ENCODE results near the gene ASAP2. TPM values are rescaled to one million over a fixed set of nuclear protein-coding genes. Genes with fewer than 3 reads are reported as not detected.
"Not testable (repeated sequence)": the region's sequence is repeated elsewhere in the genome, so short reads cannot be mapped to it uniquely, and the experiment has no call there.

Gene ASAP2
- total RNA-seq, 2 experiments from 2014 or later: 0.16 TPM; not detected in 1

DNA sequence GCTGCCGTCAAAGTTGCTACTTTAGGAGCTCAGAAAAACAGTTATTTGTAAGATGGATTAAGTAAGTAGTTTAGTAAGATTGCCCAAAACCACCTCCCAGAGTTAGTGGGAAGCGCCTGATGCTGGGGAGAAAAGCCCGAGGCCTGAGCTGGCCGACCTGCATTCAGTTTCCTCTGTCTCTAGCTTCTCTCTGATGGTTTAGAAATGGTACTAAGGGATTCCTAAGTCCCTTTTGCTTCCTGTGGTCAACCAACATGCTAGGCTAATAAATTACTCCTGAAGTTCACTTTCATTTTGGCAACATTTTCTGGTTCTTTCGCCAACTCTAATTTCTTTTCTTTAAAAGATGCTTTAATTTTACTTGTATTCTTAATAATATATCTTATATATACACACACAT, 60.1 kb downstream of the ASAP2 start:
- Mint-ChIP-seq H3K4me1 (ENCODE audit: low read depth) (no peaks in the 10 kb centered on the region), H3K36me3 (ENCODE audit: low read depth) (no peaks in the 10 kb centered on the region), H3K27ac (no peak overlapping the region), H3K4me3 (no peak overlapping the region), H3K27me3 (no peaks in the 10 kb centered on the region), H3K9me3 (no peaks in the 10 kb centered on the region)
- Histone ChIP-seq H3K36me3 (ENCODE audit: insufficient read depth, low read length) (no peaks in the 10 kb centered on the region), H3K4me1 (ENCODE audit: insufficient read depth, low read length) (no peaks in the 10 kb centered on the region), H3K9me3 (ENCODE audit: control insufficient read depth in 1 of 2, insufficient read depth in 1 of 2, low read length in 2 of 2) (no peaks in the 10 kb centered on the region), H3K4me3 (ENCODE audit: low read length) (no peak overlapping the region), H3K27ac (ENCODE audit: low read depth in 1 of 2, low read length in 2 of 2) (no peak overlapping the region), H3K27me3 (ENCODE audit: control insufficient read depth in 1 of 2, insufficient read depth in 2 of 2, low read length in 2 of 2) (no peaks in the 10 kb centered on the region)
- ATAC-seq (ENCODE audit: poor library complexity) (no peak), DNase-seq (no peak)
- intact Hi-C loops (cut with DNase I, micrococcal nuclease): no loop called here
- CTCF ChIA-PET: no interaction called here
- POLR2A ChIA-PET: no interaction called here
- no peak for TF ChIP-seq CTCF (IDR thresholded peaks at IDR 0.05)

DNA sequence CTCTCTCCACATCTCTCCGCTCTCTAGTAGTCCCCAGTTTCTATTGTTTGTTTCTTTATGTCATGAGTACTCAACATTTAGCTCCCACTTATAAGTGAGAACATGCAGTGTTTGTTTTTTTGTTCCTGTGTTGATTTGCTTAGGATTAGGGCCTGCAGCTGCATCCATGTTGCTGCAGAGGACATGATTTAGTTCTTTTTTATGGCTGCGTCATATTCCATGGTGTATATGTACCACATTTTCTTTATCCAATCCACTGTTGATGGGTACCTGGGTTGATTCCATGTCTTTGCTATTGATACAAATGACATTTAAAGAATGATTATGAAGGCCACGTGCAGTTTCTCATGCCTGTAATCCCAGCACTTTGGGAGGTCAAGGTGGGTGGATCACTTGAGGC, 60.7 kb downstream of the ASAP2 start:
- H3K9me3 ChIP-seq (ENCODE audit: control insufficient read depth in 1 of 2, insufficient read depth in 1 of 2, low read length in 2 of 2); POLR2A ChIA-PET; H3K4me1 Mint-ChIP-seq (ENCODE audit: low read depth); H3K27me3 Mint-ChIP-seq; H3K27ac Mint-ChIP-seq; H3K4me3 ChIP-seq (ENCODE audit: low read length); H3K36me3 Mint-ChIP-seq (ENCODE audit: low read depth); H3K27me3 ChIP-seq (ENCODE audit: control insufficient read depth in 1 of 2, insufficient read depth in 2 of 2, low read length in 2 of 2); H3K36me3 ChIP-seq (ENCODE audit: insufficient read depth, low read length); CTCF ChIA-PET; intact Hi-C loops (cut with DNase I, micrococcal nuclease); H3K4me3 Mint-ChIP-seq; H3K27ac ChIP-seq (ENCODE audit: low read depth in 1 of 2, low read length in 2 of 2); H3K4me1 ChIP-seq (ENCODE audit: insufficient read depth, low read length); DNase-seq; H3K9me3 Mint-ChIP-seq; ATAC-seq (ENCODE audit: poor library complexity): not testable (repeated sequence)

DNA sequence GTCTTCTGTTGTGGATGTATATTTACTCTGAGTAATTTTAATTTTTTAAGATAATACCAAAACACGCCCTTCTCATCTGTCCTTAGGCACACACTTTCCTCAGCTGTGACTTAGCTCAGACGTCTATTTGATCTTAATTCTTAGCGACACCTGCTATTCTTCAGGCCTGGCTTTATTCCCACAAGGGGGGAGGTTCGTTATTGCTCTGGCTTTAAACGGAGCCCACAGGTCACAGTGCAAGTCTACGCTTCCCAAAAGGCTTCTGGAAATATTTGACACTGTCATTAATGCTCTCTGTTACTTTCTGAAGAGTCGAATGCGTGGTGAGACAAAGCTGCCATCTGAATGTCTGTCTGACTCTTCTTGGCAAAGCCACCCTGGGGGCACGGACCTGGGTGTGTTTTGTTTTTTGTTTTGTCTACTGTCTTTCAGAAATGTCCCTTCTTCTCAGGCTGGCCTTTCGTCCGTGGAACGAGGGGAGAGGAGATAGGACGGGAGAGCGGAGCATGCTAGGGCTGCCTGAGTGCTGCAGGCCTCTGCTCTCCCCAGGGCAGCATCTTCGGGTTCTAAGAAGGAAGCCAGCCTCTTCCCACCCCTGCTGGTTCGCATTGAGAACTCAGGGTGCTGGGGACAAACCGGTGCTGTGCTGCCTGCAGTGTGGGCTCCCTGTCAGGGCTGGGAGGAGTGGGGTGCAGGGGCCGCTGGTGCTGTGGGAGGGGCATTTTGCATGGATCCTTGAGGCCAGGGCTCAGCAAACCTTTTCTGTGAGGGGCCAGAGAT, 61.9 kb downstream of the ASAP2 start:
- ChIA-PET CTCF (no interaction called here), POLR2A (no interaction called here)
- Histone ChIP-seq H3K27ac (ENCODE audit: low read depth in 1 of 2, low read length in 2 of 2) (no peak overlapping the region), H3K36me3 (ENCODE audit: insufficient read depth, low read length) (no peaks in the 10 kb centered on the region), H3K4me1 (ENCODE audit: insufficient read depth, low read length) (no peaks in the 10 kb centered on the region), H3K4me3 (ENCODE audit: low read length) (no peak overlapping the region), H3K27me3 (ENCODE audit: control insufficient read depth in 1 of 2, insufficient read depth in 2 of 2, low read length in 2 of 2) (no peaks in the 10 kb centered on the region), H3K9me3 (ENCODE audit: control insufficient read depth in 1 of 2, insufficient read depth in 1 of 2, low read length in 2 of 2) (no peaks in the 10 kb centered on the region)
- H3K27me3 Mint-ChIP-seq: peaks cover 5% of the 10 kb centered on the region
- H3K27ac Mint-ChIP-seq: no peak overlapping the region
- ATAC-seq (ENCODE audit: poor library complexity) (no peak), DNase-seq (no peak)
- H3K4me3 Mint-ChIP-seq: no peak overlapping the region
- no peaks in the 10 kb centered on the region for H3K36me3 Mint-ChIP-seq (ENCODE audit: low read depth)
- no peak for TF ChIP-seq CTCF (IDR thresholded peaks at IDR 0.05)
- intact Hi-C loops (cut with DNase I, micrococcal nuclease): no loop called here
- no peaks in the 10 kb centered on the region for H3K4me1 Mint-ChIP-seq (ENCODE audit: low read depth)
- peaks cover 3% of the 10 kb centered on the region for H3K9me3 Mint-ChIP-seq

DNA sequence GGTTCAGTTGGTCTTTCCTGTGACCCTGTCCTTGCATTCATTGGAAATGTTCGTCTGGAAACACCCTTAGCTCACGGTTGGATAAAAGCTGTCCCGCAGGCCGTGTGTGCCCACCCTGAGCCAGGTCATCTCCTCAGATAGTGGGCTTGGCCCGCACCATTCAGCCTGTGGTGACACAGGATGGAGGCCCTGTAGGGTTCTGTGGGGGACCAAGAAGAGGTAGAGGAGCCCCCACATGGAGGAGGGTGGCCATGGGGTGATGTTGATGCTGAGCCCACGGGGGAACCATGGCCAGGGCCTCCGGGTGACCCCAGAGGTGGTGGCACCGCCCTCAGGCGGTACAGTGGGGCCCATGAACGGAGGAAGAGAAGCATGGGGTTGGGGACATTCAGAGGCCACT, 62.7 kb downstream of the ASAP2 start:
- H3K9me3 ChIP-seq (ENCODE audit: control insufficient read depth in 1 of 2, insufficient read depth in 1 of 2, low read length in 2 of 2): no peaks in the 10 kb centered on the region
- ATAC-seq (ENCODE audit: poor library complexity): no peak
- H3K27me3 ChIP-seq (ENCODE audit: control insufficient read depth in 1 of 2, insufficient read depth in 2 of 2, low read length in 2 of 2): no peaks in the 10 kb centered on the region
- H3K36me3 ChIP-seq (ENCODE audit: insufficient read depth, low read length): no peaks in the 10 kb centered on the region
- intact Hi-C loops (cut with DNase I, micrococcal nuclease): no loop called here
- H3K27ac ChIP-seq (ENCODE audit: low read depth in 1 of 2, low read length in 2 of 2): no peak overlapping the region
- no peak for DNase-seq
- ChIA-PET POLR2A (no interaction called here), CTCF (no interaction called here)
- peaks cover 7% of the 10 kb centered on the region for H3K27me3 Mint-ChIP-seq
- no peak for TF ChIP-seq CTCF (IDR thresholded peaks at IDR 0.05)
- no peaks in the 10 kb centered on the region for H3K36me3 Mint-ChIP-seq (ENCODE audit: low read depth)
- H3K4me1 Mint-ChIP-seq (ENCODE audit: low read depth): no peaks in the 10 kb centered on the region
- no peak overlapping the region for H3K27ac Mint-ChIP-seq
- peaks cover 4% of the 10 kb centered on the region for H3K9me3 Mint-ChIP-seq
- H3K4me3 ChIP-seq (ENCODE audit: low read length): no peak overlapping the region
- no peaks in the 10 kb centered on the region for H3K4me1 ChIP-seq (ENCODE audit: insufficient read depth, low read length)
- no peak overlapping the region for H3K4me3 Mint-ChIP-seq
